Epidermal melanocyte (primary cell): ENCODE measurements around the gene ECE2.
A peak's percentile ranks its signal among the peaks of the same experiment; 100 is the strongest.
"Not testable (repeated sequence)": the region's sequence is repeated elsewhere in the genome, so short reads cannot be mapped to it uniquely, and the experiment has no call there.

Experiments
- DNase-seq: peaks from one replicate; pipeline ENCODE4 v3.0.0; 2011; ENCODE audit warnings: low spot score; ENCODE audit not compliant: insufficient read length

ECE2 gene

DNA sequence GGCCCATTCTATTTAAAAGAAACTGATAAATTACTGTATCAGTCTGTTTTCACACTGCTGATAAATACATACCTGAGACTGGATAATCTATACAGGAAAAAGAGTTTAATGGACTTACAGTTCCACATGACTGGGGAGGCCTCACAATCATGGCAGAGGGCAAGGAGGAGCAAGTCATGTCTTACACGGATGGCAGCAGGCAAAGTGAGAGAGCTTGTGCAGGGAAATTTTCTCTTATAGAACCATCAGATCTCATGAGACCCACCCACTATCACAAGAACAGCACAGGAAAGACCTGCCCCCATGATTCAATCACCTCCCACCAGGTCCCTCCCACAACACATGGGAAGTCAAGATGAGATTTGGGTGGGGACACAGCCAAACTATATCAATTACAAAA is 8.6 kb upstream of the ECE2 start:
- DNase-seq, result not testable (repeated sequence)

GRCh38 chr3:184272269-184272668 is 3.6 kb upstream of the ECE2 start:
- DNase-seq, result no peak

DNA sequence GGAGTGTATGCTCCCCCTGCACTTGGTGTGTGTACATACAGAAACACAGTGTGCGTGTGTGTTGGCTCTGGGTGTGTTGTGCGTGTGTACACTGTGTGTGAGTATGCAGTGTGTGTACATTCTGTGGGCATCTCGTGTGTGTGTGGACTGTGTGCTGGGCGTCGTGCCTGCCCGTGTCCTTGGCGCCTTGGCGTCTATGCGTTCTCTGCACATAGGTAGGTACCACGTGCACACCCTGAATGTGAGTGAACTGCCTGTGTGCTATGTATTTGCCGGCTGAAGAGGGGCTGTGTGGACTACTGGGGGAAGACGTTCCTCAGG is 481 bp upstream of the ECE2 start:
- DNase-seq, result no peak

GRCh38 chr3:184277366-184277765 is 1.5 kb downstream of the ECE2 start:
- no peak for DNase-seq

- no peak for DNase-seq
These were observed 7.1 kb downstream of the ECE2 start for GRCh38 chr3:184282941-184283340.

GRCh38 chr3:184283681-184284080 is 7.9 kb downstream of the ECE2 start:
- no peak for DNase-seq

DNA sequence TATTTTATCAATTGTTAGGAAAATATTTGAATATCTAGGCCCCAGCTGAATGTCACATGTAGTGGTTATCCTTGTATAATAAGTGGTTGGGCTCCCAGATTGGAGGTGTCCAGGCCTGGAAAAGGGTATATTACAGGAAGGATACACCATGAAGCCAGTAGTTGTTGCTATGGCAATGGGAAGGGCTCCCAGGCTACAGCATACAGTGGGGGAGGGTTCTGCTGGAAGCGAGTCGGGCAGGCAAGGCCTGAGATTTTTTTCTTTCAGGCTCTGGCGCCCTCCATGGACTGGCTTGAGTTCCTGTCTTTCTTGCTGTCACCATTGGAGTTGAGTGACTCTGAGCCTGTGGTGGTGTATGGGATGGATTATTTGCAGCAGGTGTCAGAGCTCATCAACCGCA is 8.9 kb downstream of the ECE2 start:
- DNase-seq, result peak; percentile 61

- peak; percentile 71 for DNase-seq
These were observed 13.7 kb downstream of the ECE2 start for GRCh38 chr3:184289426-184289938.

DNA sequence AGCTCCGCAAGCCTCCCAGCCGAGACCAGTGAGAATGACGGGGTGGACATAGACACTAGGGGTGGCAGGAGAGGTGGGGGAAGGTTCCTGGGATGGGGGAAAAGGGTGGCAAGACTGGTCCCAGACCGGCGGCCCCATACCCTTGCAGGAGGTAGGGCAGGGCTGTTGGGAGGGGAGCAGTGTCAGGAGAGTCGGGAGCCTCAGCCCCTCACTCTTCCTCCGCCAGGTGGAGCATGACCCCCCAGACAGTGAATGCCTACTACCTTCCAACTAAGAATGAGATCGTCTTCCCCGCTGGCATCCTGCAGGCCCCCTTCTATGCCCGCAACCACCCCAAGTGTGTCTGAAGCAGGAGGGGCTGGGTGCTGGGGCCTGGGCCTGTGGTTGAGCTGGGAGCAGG is 14.5 kb downstream of the ECE2 start:
- DNase-seq, result no peak

DNA sequence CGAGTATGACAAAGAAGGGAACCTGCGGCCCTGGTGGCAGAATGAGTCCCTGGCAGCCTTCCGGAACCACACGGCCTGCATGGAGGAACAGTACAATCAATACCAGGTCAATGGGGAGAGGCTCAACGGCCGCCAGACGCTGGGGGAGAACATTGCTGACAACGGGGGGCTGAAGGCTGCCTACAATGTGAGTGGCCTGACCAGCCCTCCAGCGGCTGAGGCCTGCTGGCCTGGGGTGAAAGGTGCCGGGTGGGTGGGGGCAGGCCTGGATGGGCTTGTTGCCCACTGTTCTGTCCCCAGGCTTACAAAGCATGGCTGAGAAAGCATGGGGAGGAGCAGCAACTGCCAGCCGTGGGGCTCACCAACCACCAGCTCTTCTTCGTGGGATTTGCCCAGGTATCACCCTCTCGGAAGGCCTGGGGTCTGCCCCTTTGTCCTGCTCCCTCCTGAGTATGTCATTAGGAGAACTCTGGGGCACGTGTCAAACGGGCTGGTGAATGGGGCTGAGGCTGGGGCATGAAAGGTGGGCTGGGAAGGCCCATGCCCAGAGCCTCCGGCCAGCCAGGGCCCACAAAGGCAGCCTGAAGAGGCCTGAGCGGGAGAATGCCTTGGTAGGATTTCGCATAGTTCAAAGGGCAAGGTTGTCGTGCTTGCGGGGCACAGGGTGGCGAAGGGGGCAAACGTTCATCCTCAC is 15.4 kb downstream of the ECE2 start:
- DNase-seq, result no peak

GRCh38 chr3:184291738-184292445 is 16.1 kb downstream of the ECE2 start:
- no peak for DNase-seq

- no peak for DNase-seq
These were observed 19.9 kb downstream of the ECE2 start for GRCh38 chr3:184295771-184296170.

- DNase-seq, result no peak
These were observed 20.8 kb downstream of the ECE2 start for GRCh38 chr3:184296616-184297015.

GRCh38 chr3:184298759-184299487 is 23.1 kb downstream of the ECE2 start, which contains the start of gene PSMD2:
Gene PSMD2 (plus strand): TSS chr3:184299241. CDS start chr3:184299267, 26 bp downstream.
- peak; percentile 94 for DNase-seq

- DNase-seq, result no peak
These were observed 23.9 kb downstream of the ECE2 start for GRCh38 chr3:184299488-184300377.

DNA sequence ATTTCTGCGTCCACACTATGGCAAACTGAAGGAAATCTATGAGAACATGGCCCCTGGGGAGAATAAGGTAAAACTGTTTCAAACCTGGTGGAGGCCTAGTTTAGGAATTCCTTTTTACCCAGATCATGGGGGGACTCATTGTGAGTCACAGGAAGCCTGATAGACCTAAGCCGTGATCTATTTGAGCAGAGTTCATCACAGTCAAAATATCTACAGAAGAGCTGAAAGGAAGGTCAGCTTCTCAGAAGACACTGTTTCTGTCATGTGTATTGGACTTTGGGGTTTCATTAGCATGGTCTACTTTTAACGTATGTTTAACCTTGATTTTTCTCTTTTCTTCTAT is 24.5 kb downstream of the ECE2 start:
- DNase-seq, result no peak

GRCh38 chr3:184305577-184305976 is 29.8 kb downstream of the ECE2 start:
- no peak for DNase-seq

DNA sequence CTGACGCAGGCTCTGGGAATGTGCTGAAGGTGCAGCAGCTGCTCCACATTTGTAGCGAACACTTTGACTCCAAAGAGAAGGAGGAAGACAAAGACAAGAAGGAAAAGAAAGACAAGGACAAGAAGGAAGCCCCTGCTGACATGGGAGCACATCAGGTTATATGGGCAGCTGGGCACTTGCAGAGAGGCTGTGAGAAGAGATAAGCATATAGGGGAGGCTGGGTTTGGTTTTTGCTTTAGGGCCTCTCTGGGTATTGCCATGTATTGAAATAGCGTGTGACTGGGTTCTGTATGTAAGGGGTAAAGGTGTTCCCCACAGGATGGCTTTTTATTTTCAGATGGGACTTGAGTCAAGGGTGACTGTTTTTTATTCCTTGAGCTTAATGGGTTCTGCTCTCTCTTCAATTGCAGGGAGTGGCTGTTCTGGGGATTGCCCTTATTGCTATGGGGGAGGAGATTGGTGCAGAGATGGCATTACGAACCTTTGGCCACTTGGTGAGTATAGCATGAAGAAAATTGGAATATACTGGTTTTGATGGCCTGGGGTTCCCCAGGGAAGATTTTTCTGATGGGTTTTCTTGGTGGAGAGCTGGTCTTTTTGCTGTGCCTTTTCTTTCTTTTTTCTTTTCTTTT is 30.6 kb downstream of the ECE2 start:
- DNase-seq, result no peak

- no peak for DNase-seq
These were observed 32.1 kb downstream of the ECE2 start for GRCh38 chr3:184307915-184308314.

DNA sequence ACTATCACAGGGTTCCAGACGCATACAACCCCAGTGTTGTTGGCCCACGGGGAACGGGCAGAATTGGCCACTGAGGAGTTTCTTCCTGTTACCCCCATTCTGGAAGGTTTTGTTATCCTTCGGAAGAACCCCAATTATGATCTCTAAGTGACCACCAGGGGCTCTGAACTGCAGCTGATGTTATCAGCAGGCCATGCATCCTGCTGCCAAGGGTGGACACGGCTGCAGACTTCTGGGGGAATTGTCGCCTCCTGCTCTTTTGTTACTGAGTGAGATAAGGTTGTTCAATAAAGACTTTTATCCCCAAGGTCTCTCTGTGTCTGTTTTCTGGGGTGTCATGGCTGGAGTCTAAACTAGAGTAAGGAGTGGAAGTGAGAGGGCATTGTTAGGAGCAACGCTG is 32.9 kb downstream of the ECE2 start:
- DNase-seq, result no peak

- no peak for DNase-seq
These were observed 35.8 kb downstream of the ECE2 start for GRCh38 chr3:184311633-184312032.
